Trophoblast cell (in vitro differentiated cells and primary cell): Measurements from ENCODE around the gene FGD4. TPM values are rescaled to one million over a fixed set of nuclear protein-coding genes. Genes with fewer than 3 reads are reported as not detected.
A peak's percentile ranks its signal among the peaks of the same experiment; 100 is the strongest.

Experiments used
- DNase-seq, 2 donors: peaks; one replicate each; pipeline ENCODE4 v3.0.0-alpha.2; 2016
- H2AFZ ChIP-seq: 2 replicates; pipeline ENCODE4 v1.6.1; 2013; ENCODE audit warnings: low read length, moderate library complexity, mild to moderate bottlenecking; ENCODE audit not compliant: insufficient read depth, poor library complexity
- H2AK5ac ChIP-seq: 2 replicates; pipeline ENCODE4 v1.6.1; 2013; ENCODE audit warnings: mild to moderate bottlenecking, low read length
- H2BK120ac ChIP-seq: 2 replicates; pipeline ENCODE4 v1.6.1; 2013; ENCODE audit warnings: low read length, mild to moderate bottlenecking, moderate library complexity; ENCODE audit not compliant: insufficient read depth, poor library complexity
- H2BK12ac ChIP-seq: 2 replicates; pipeline ENCODE4 v1.6.1; 2013; ENCODE audit warnings: mild to moderate bottlenecking, low read length, moderate library complexity
- H2BK5ac ChIP-seq: 2 replicates; pipeline ENCODE4 v1.6.1; 2013; ENCODE audit warnings: low read length, low read depth, moderate library complexity, mild to moderate bottlenecking; ENCODE audit not compliant: poor library complexity
- H3K14ac ChIP-seq: 2 replicates; pipeline ENCODE4 v1.6.1; 2013; ENCODE audit warnings: mild to moderate bottlenecking, low read length
- H3K18ac ChIP-seq: 2 replicates; pipeline ENCODE4 v1.6.1; 2013; ENCODE audit warnings: mild to moderate bottlenecking, low read length
- H3K23ac ChIP-seq: 2 replicates; pipeline ENCODE4 v1.6.1; 2013; ENCODE audit warnings: low read length
- H3K27ac ChIP-seq: 2 replicates; pipeline ENCODE4 v1.5.1; 2013; ENCODE audit warnings: low read depth, mild to moderate bottlenecking, inconsistent platforms, low read length, moderate library complexity
- H3K27me3 ChIP-seq: 2 replicates; pipeline ENCODE4 v1.6.1; 2013; ENCODE audit warnings: inconsistent platforms, mild to moderate bottlenecking, low read length, moderate library complexity; ENCODE audit not compliant: insufficient read depth
- H3K36me3 ChIP-seq, 2 experiments: 1 replicate in 1 of 2; 2 replicates in 1 of 2; pipeline ENCODE4 v1.6.1; 2013; ENCODE audit warnings: low read length in 2 of 2, mild to moderate bottlenecking in 2 of 2, moderate library complexity in 1 of 2; ENCODE audit not compliant: insufficient read depth in 2 of 2, control insufficient read depth in 1 of 2
- H3K4ac ChIP-seq: 2 replicates; pipeline ENCODE4 v1.6.1; 2013; ENCODE audit warnings: low read depth, mild to moderate bottlenecking, low read length, moderate library complexity
- H3K4me1 ChIP-seq, 2 experiments: 1 replicate in 1 of 2; 2 replicates in 1 of 2; pipeline ENCODE4 v1.6.1; 2013; ENCODE audit warnings: low read length in 2 of 2, mild to moderate bottlenecking in 2 of 2, moderate library complexity in 1 of 2; ENCODE audit not compliant: insufficient read depth in 2 of 2, control insufficient read depth in 1 of 2
- H3K4me2 ChIP-seq: 2 replicates; pipeline ENCODE4 v1.6.1; 2013; ENCODE audit warnings: inconsistent platforms, mild to moderate bottlenecking, low read length, moderate library complexity
- H3K4me3 ChIP-seq: 2 replicates; pipeline ENCODE4 v1.5.1; 2013; ENCODE audit warnings: mild to moderate bottlenecking, low read depth, low read length, inconsistent platforms
- H3K79me1 ChIP-seq: one replicate; pipeline ENCODE4 v1.6.1; 2013; ENCODE audit warnings: low read length
- H3K79me2 ChIP-seq: 2 replicates; pipeline ENCODE4 v1.6.1; 2013; ENCODE audit warnings: low read length, mild to moderate bottlenecking; ENCODE audit not compliant: control insufficient read depth, insufficient read depth, poor library complexity
- H3K9ac ChIP-seq: 2 replicates; pipeline ENCODE4 v1.6.1; 2013; ENCODE audit warnings: mild to moderate bottlenecking, low read length
- H3K9me3 ChIP-seq: 2 replicates; pipeline ENCODE4 v1.6.1; 2013; ENCODE audit warnings: low read depth, mild to moderate bottlenecking, control low read depth, inconsistent platforms, low read length; ENCODE audit not compliant: insufficient read depth
- H4K12ac ChIP-seq: 2 replicates; pipeline ENCODE4 v1.6.1; 2013; ENCODE audit warnings: low read depth, mild to moderate bottlenecking, low read length, moderate library complexity
- H4K8ac ChIP-seq: 2 replicates; pipeline ENCODE4 v1.6.1; 2013; ENCODE audit warnings: low read depth, mild to moderate bottlenecking, low read length, moderate library complexity
- H4K91ac ChIP-seq: one replicate; pipeline ENCODE4 v1.6.1; 2013; ENCODE audit warnings: low read depth, mild to moderate bottlenecking, low read length, moderate library complexity
- WGBS: extraction: QIAGEN DNeasy Blood & Tissue Kit; methylation state at CpG from one replicate; pipeline ENCODE4 v1.1.7; 2013; ENCODE audit warnings: missing lambda C conversion rate; ENCODE audit not compliant: insufficient read length, insufficient coverage; ENCODE audit errors: extremely low coverage; 5-methylcytosine and 5-hydroxymethylcytosine counted together
- polyA plus RNA-seq: library from polyadenylated mRNA; stranded (reverse); fragments of 200-250 nt; gene quantifications from 2 replicates; pipeline ENCODE4 v1.2.3, GENCODE V29; 2013

Gene FGD4
- 5.8 and 6.0 TPM in 2 replicates for polyA plus RNA-seq

GRCh38 chr12:32399370-32400113, at the start of gene FGD4:
TSS of gene FGD4 (plus strand) at chr12:32399558.
- H3K18ac ChIP-seq, result peak within 1 kb of the TSS; percentile 77
- H3K9me3 ChIP-seq, result no peaks in the 10 kb centered on the region
- H2AK5ac ChIP-seq, result no peak within 1 kb of the TSS
- peak within 1 kb of the TSS; percentile 67 for H3K9ac ChIP-seq
- peaks cover 0 to 3% of the 10 kb centered on the region in 2 experiments for H3K4me1 ChIP-seq
- H3K36me3 ChIP-seq, result no peaks in the 10 kb centered on the region
- peak within 1 kb of the TSS; percentile 89 for H4K12ac ChIP-seq
- H3K79me2 ChIP-seq, result peaks cover 5% of the 10 kb centered on the region
- peak within 1 kb of the TSS; percentile 88 for H3K14ac ChIP-seq
- peak within 1 kb of the TSS; percentile 85 for H4K8ac ChIP-seq
- peak within 1 kb of the TSS; percentile 98 for H2AFZ ChIP-seq
- peak within 1 kb of the TSS; percentile 53 for H3K27ac ChIP-seq
- H2BK120ac ChIP-seq, result peak within 1 kb of the TSS; percentile 56
- DNase-seq, result peak; percentile 76 to 84
- H3K23ac ChIP-seq, result no peak within 1 kb of the TSS
- H2BK5ac ChIP-seq, result peak within 1 kb of the TSS; percentile 15
- peak within 1 kb of the TSS; percentile 91 for H3K4me2 ChIP-seq
- peak within 1 kb of the TSS; percentile 80 for H4K91ac ChIP-seq
- H3K4ac ChIP-seq, result peak within 1 kb of the TSS; percentile 68
- no peaks in the 10 kb centered on the region for H3K27me3 ChIP-seq
- peak within 1 kb of the TSS; percentile 67 for H2BK12ac ChIP-seq
- WGBS, result no CpG with 5 or more reads among the region's 82 CpGs
- H3K79me1 ChIP-seq, result peaks cover 10% of the 10 kb centered on the region
- H3K4me3 ChIP-seq, result peak within 1 kb of the TSS; percentile 90

DNA sequence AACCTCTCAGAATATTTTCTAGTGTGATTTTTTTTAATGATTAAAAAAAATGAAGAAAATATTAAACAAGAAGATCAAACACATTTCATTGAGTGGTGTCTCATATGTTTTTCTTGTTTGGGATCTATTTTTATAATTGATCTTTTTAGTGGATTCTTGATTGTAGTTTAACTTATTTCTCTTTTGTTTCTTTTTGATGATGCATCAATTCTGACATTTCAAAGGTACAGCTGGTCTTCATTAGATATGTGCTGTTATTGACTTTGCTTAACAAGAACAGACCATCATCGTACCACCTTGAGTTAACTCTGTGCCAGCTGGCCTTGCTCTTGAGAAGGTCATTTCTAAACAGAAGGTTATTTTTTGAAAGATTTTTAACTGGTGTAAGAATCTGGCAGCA, 45.8 kb upstream of the FGD4 start:
- Histone ChIP-seq H3K14ac (no peak overlapping the region), H3K27ac (no peak overlapping the region), H3K9me3 (no peaks in the 10 kb centered on the region), H4K91ac (no peak overlapping the region), H4K8ac (no peak overlapping the region), H3K79me2 (no peaks in the 10 kb centered on the region), H4K12ac (no peak overlapping the region), H3K27me3 (no peaks in the 10 kb centered on the region), H3K4ac (no peak overlapping the region), H3K4me3 (no peak overlapping the region), H3K4me1 (no peaks in the 10 kb centered on the region), H3K4me2 (no peak overlapping the region), H2BK12ac (no peak overlapping the region), H2AK5ac (no peak overlapping the region), H2BK120ac (no peak overlapping the region), H3K23ac (no peak overlapping the region), H3K9ac (no peak overlapping the region), H2BK5ac (no peak overlapping the region), H2AFZ (no peak overlapping the region), H3K79me1 (no peaks in the 10 kb centered on the region), H3K36me3 (no peaks in the 10 kb centered on the region), H3K18ac (no peak overlapping the region)
- WGBS, result no CpG with 5 or more reads among the region's 1 CpG
- DNase-seq, result no peak

GRCh38 chr12:32357601-32358249, 41.6 kb upstream of the FGD4 start:
- H3K4me3 ChIP-seq, result no peak overlapping the region
- H2BK5ac ChIP-seq, result no peak overlapping the region
- no peaks in the 10 kb centered on the region for H3K9me3 ChIP-seq
- H3K23ac ChIP-seq, result no peak overlapping the region
- no peak overlapping the region for H3K4ac ChIP-seq
- H3K9ac ChIP-seq, result no peak overlapping the region
- H2BK12ac ChIP-seq, result no peak overlapping the region
- no peak overlapping the region for H3K18ac ChIP-seq
- no peak overlapping the region for H3K27ac ChIP-seq
- no peak overlapping the region for H2AFZ ChIP-seq
- H3K36me3 ChIP-seq, result no peaks in the 10 kb centered on the region
- H3K79me1 ChIP-seq, result no peaks in the 10 kb centered on the region
- no peak overlapping the region for H2BK120ac ChIP-seq
- no peak overlapping the region for H2AK5ac ChIP-seq
- no peak overlapping the region for H3K4me2 ChIP-seq
- no peaks in the 10 kb centered on the region for H3K4me1 ChIP-seq
- no peaks in the 10 kb centered on the region for H3K79me2 ChIP-seq
- H4K8ac ChIP-seq, result no peak overlapping the region
- no peaks in the 10 kb centered on the region for H3K27me3 ChIP-seq
- H4K12ac ChIP-seq, result no peak overlapping the region
- WGBS, result no CpG with 5 or more reads among the region's 8 CpGs
- DNase-seq, result no peak
- no peak overlapping the region for H4K91ac ChIP-seq
- no peak overlapping the region for H3K14ac ChIP-seq

DNA sequence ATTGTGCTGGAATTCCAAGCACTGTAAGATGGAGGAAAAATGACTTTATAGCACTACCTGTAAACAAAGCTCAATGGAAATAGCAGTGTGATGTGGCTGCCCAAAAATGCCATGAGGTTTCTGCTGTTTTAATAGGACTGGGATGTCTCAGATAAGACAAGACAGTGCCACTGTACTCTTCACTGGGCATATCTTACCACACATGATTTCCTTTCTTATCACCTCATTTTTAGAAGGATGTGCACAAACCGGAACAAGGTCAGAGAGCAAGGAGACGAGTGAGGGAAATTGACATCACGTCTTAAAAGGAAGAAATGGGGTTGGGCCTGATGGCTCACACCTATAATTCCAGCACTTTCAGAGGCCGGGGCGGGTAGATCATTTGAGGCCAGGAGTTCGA, 38.4 kb upstream of the FGD4 start:
- Histone ChIP-seq H3K23ac (no peak overlapping the region), H3K4me3 (no peak overlapping the region), H3K4me1 (no peaks in the 10 kb centered on the region), H3K14ac (no peak overlapping the region), H2AK5ac (no peak overlapping the region), H2BK5ac (no peak overlapping the region), H3K79me1 (no peaks in the 10 kb centered on the region), H3K9me3 (no peaks in the 10 kb centered on the region), H4K91ac (no peak overlapping the region), H3K18ac (no peak overlapping the region), H3K27ac (no peak overlapping the region), H4K12ac (no peak overlapping the region), H3K4ac (no peak overlapping the region), H2BK120ac (no peak overlapping the region), H3K36me3 (no peaks in the 10 kb centered on the region), H3K79me2 (no peaks in the 10 kb centered on the region), H4K8ac (no peak overlapping the region), H3K27me3 (no peaks in the 10 kb centered on the region), H2BK12ac (no peak overlapping the region), H2AFZ (no peak overlapping the region), H3K9ac (no peak overlapping the region), H3K4me2 (no peak overlapping the region)
- DNase-seq, result no peak
- WGBS, result no CpG with 5 or more reads among the region's 6 CpGs
